Measurements from ENCODE around the gene LAMA5. TPM values are rescaled to one million over a fixed set of nuclear protein-coding genes. Genes with fewer than 3 reads are reported as not detected.

Gene LAMA5
- total RNA-seq, 4 donors from 2014 or later, result 95.2 to 230 (median 139) TPM

GRCh38 chr20:62289898-62290297, 77.2 kb downstream of the LAMA5 start:
- TF ChIP-seq POLR2A (IDR thresholded peaks at IDR 0.05) (no peak), EP300 (IDR thresholded peaks at IDR 0.05) (no peak), CTCF (IDR thresholded peaks at IDR 0.05) (no peak)
- Histone ChIP-seq H3K27ac (no peak overlapping the region), H3K27me3 (no peaks in the 10 kb centered on the region), H3K4me1 (no peaks in the 10 kb centered on the region), H3K9me3 (no peaks in the 10 kb centered on the region), H3K36me3 (peaks cover 6 to 95% (median 11%) of the 10 kb centered on the region in 3 donors), H3K4me3 (no peak overlapping the region)
- 90 to 93% methylated on average over 8 of the region's 8 CpGs for WGBS, 2 donors
- no peak for DNase-seq (ENCODE audit: low spot score in 2 of 2)

- Histone ChIP-seq H3K9me3 (no peaks in the 10 kb centered on the region), H3K27me3 (no peaks in the 10 kb centered on the region), H3K36me3 (peaks cover 6 to 95% (median 11%) of the 10 kb centered on the region in 3 donors), H3K4me3 (no peak overlapping the region), H3K4me1 (no peaks in the 10 kb centered on the region), H3K27ac (no peak overlapping the region)
- no peak for TF ChIP-seq CTCF (IDR thresholded peaks at IDR 0.05)
- no peak for DNase-seq (ENCODE audit: low spot score in 2 of 2)
- WGBS, 2 donors, result 82 to 85% methylated on average over 14 of the region's 14 CpGs
These were observed 78.0 kb downstream of the LAMA5 start for GRCh38 chr20:62289131-62289530.

GRCh38 chr20:62288535-62289105, 78.5 kb downstream of the LAMA5 start:
- no peaks in the 10 kb centered on the region for H3K4me1 ChIP-seq
- H3K27ac ChIP-seq, result no peak overlapping the region
- TF ChIP-seq CTCF (IDR thresholded peaks at IDR 0.05), result no peak
- TF ChIP-seq EP300 (IDR thresholded peaks at IDR 0.05), result no peak
- TF ChIP-seq POLR2A (IDR thresholded peaks at IDR 0.05), result no peak
- WGBS, 2 donors, result 89 to 93% methylated on average over 15 of the region's 15 CpGs
- no peaks in the 10 kb centered on the region for H3K27me3 ChIP-seq
- H3K4me3 ChIP-seq, result no peak overlapping the region
- no peak for DNase-seq (ENCODE audit: low spot score in 2 of 2)
- peaks cover 6 to 95% (median 11%) of the 10 kb centered on the region in 3 donors for H3K36me3 ChIP-seq
- H3K9me3 ChIP-seq, result no peaks in the 10 kb centered on the region

- Histone ChIP-seq H3K27ac (no peak overlapping the region), H3K9me3 (no peaks in the 10 kb centered on the region), H3K27me3 (no peaks in the 10 kb centered on the region), H3K4me1 (no peaks in the 10 kb centered on the region), H3K36me3 (peaks cover 6 to 95% (median 11%) of the 10 kb centered on the region in 3 donors), H3K4me3 (no peak overlapping the region)
- TF ChIP-seq EP300 (IDR thresholded peaks at IDR 0.05), result no peak
- no peak for TF ChIP-seq CTCF (IDR thresholded peaks at IDR 0.05)
- no peak for TF ChIP-seq POLR2A (IDR thresholded peaks at IDR 0.05)
- no peak for DNase-seq (ENCODE audit: low spot score in 2 of 2)
- 91 to 95% methylated on average over 12 of the region's 12 CpGs for WGBS, 2 donors
These were observed 79.2 kb downstream of the LAMA5 start for GRCh38 chr20:62287759-62288534.

- no peak for TF ChIP-seq POLR2A (IDR thresholded peaks at IDR 0.05)
- no peak for TF ChIP-seq EP300 (IDR thresholded peaks at IDR 0.05)
- TF ChIP-seq CTCF (IDR thresholded peaks at IDR 0.05), result no peak
- H3K27ac ChIP-seq, result no peak overlapping the region
These were observed 80.0 kb downstream of the LAMA5 start for GRCh38 chr20:62287129-62287528.

More at GRCh38 chr20:62287129-62287528, 80.0 kb downstream of the LAMA5 start:
- WGBS, 2 donors, result 87 to 93% methylated on average over 6 of the region's 6 CpGs
- Histone ChIP-seq H3K4me3 (no peak overlapping the region), H3K9me3 (no peaks in the 10 kb centered on the region), H3K4me1 (no peaks in the 10 kb centered on the region), H3K36me3 (peaks cover 4 to 97% (median 11%) of the 10 kb centered on the region in 3 donors), H3K27me3 (no peaks in the 10 kb centered on the region)
- DNase-seq (ENCODE audit: low spot score in 2 of 2), result no peak
